GM18519 (cell line): ENCODE measurements around the gene TBC1D4.
A peak's percentile ranks its signal among the peaks of the same experiment; 100 is the strongest.

ENCODE experiments used
- ATAC-seq: cut with Tn5 transposase; IDR thresholded peaks from one replicate; pipeline ENCODE4 v1.9.1; 2021; ENCODE audit warnings: mild to moderate bottlenecking, moderate library complexity; ENCODE audit not compliant: unreplicated experiment, low FRiP score

Gene TBC1D4, protein sequence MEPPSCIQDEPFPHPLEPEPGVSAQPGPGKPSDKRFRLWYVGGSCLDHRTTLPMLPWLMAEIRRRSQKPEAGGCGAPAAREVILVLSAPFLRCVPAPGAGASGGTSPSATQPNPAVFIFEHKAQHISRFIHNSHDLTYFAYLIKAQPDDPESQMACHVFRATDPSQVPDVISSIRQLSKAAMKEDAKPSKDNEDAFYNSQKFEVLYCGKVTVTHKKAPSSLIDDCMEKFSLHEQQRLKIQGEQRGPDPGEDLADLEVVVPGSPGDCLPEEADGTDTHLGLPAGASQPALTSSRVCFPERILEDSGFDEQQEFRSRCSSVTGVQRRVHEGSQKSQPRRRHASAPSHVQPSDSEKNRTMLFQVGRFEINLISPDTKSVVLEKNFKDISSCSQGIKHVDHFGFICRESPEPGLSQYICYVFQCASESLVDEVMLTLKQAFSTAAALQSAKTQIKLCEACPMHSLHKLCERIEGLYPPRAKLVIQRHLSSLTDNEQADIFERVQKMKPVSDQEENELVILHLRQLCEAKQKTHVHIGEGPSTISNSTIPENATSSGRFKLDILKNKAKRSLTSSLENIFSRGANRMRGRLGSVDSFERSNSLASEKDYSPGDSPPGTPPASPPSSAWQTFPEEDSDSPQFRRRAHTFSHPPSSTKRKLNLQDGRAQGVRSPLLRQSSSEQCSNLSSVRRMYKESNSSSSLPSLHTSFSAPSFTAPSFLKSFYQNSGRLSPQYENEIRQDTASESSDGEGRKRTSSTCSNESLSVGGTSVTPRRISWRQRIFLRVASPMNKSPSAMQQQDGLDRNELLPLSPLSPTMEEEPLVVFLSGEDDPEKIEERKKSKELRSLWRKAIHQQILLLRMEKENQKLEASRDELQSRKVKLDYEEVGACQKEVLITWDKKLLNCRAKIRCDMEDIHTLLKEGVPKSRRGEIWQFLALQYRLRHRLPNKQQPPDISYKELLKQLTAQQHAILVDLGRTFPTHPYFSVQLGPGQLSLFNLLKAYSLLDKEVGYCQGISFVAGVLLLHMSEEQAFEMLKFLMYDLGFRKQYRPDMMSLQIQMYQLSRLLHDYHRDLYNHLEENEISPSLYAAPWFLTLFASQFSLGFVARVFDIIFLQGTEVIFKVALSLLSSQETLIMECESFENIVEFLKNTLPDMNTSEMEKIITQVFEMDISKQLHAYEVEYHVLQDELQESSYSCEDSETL (N-terminal part only)

DNA sequence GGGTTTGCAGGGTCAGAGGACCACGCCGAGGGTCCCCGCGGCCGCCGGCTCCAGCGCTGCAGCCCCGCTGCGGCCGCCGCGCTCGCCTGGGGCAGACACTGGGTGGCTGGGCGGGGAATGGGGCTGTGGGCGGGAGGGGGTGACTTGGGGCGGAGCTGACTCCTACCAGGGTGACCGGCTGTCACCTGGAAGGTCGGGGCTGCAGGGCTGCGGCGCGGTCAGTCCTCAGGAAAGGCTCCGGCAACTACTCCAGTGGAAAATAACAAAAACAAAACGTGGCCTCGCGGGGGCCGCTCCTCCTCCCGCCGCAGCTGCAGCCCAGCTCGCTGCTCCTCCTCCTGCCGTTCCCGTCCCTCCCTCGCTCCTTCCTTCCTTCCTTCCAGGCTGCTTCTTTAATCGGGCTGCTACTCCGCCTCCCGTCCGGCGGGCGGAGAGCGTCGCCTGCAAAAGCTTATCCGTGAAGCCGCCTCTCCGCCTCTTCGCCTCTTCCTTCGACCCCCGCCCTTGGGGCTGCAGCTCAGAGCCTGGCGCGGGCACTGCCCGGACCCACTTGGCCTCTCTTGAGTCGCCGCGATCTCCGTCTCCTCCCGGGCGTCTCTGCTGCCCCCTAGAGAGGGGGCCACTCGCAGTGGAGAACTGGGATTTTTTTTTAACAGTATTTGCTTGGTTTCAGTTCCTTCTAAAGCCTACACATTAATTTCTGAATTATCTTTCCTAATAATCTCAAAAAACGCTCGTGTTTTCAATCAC, at the start of gene TBC1D4:
TBC1D4 (minus strand) TSS at position 100 of the 750 bp plus-strand sequence. CDS start 402 bp downstream, outside the sequence.
- ATAC-seq, result peak; percentile 63

DNA sequence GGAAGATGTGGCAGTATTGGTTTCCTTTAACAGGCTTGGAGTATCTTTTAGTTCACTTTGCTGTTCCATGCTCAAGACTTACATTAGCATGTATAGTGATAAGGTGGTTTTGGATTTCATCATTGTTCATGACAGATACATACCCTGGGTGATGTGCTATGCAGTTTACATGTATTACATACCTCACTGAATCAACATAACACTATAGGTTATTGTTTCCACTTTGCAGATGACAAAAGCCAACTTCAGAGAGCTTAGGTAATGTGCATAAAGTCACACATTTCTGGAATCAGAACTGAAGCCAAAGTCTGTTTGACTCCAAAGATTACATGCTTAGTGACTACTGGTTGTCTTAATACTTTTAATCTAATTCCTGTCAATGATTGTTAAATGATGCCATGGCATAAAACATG, 48.6 kb upstream of the TBC1D4 start:
- no peak for ATAC-seq

DNA sequence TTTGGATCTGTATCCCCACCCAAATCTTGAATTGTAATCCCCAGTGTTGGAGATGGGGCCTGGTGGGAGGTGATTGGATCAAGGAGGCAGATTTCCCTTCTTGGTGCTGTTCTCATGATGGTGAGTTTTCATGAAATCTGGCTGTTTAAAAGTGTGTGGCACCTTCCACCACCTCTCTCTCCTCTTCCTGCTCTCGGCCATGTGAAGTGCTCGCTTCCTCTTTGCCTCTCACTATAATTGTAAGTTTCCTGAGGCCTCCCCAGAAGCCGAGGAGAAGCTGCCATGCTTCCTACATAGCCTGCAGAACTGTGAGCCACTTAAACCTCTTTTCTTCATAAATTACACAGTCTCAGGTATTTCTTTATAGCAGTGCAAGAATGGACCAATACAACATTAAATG, 40.0 kb upstream of the TBC1D4 start:
- no peak for ATAC-seq

DNA sequence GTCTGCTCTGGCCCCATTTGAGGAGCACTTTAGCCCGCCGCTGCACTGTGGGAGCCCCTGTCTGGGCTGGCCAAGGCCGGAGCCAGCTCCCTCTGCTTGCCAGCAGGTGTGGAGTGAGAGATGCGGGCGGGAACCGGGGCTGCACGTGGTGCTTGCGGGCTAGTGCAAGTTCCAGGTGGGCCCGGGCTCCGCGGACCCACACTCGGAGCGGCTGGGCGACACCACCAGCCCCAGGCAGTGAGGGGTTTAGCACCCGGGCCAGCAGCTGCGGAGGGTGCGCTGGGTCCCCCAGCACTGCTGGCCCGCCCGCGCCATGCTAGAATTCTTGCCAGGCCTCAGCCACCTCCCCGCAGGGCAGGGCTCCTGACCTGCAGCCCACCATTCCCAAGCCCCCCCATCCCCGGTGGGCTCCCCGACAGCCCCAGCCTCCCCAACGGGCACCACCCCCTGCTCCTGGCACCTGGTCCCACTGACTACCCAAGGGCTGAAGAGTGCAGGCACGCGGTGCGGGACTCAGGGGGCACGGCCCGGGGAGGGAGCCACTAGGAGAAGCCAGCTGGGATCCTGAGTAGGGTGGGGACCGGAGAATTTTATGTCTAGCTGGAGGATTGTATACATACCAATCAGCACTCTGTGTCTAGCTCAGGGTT, 36.6 kb upstream of the TBC1D4 start:
- ATAC-seq, result no peak

DNA sequence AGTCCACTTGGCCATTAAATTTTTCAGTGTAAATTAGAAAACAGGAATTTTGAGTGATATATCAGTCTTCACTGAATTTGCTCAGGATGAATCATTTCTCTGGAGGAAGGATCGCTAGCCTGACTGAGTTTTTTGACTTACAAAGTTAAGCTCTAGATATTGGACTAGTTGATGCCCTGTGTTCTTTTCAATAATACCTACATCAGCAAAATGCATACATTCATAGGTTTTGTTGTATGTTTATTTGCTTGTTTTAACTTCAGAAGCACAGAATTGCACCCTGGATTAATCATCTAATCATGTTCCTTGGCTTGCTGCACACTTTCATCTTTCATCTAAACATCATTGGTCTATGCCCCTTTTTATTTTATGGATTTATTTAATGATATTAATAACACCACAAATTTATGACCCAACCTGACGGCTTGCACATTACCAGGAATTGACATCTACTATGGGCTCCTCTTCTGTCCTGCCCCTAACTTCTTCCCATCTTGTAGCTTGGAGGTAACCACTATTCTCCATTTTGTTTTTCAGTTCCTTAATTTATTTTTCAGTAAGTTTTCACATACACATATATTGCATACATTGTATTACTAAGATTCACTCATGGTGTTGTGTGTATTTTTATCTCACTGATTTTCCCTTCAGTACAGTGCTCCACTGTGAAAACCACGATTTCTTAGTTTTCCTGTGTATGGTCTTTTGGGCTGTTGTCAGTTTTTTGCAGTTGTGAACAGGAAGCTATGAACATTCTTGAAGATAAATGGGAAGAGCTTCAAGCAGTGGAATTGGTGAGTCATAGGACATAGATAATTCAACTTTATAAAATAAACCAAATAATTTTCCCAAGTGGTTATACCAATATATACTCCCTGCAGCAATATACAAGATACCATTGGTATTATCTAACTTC, 32.4 kb upstream of the TBC1D4 start:
- ATAC-seq, result peak; percentile 36

DNA sequence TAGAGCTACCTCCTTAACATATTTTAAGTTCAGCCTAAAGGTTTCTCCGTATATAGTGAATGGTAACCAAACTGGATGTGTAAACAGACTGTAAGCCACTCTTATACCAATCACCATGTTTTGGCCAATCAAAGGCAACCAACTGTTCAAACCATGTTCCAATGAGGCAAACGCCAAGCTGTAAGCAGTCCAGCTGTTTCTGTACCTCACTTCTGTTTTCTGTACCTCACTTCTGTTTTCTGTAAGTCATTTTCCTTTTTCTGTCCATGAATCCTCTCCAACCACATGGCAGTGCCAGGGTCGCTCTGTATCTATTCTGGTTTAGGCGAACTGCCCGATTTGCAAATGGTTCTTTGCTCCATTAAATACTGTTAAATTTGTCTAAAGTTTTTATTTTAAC, 31.3 kb upstream of the TBC1D4 start:
- ATAC-seq, result no peak

DNA sequence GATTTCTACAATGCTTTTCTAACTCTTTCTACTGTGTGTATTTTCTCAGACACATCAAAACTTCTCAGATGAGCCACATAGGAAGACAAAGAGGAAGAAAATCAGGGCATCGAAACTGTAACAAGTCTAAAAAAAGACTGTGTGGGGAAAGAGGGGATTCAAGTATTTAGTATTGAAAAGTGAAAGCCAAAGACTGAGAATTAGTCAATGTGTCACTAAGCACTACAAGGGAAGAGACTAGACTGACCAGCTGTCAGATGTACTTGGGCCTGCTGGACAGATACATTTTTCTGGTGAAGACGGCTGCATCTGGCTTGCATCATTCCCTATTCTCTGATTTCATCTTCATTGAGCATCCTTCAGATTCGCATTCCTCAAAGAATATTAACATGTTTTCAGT, 30.3 kb upstream of the TBC1D4 start:
- ATAC-seq, result peak; percentile 88

DNA sequence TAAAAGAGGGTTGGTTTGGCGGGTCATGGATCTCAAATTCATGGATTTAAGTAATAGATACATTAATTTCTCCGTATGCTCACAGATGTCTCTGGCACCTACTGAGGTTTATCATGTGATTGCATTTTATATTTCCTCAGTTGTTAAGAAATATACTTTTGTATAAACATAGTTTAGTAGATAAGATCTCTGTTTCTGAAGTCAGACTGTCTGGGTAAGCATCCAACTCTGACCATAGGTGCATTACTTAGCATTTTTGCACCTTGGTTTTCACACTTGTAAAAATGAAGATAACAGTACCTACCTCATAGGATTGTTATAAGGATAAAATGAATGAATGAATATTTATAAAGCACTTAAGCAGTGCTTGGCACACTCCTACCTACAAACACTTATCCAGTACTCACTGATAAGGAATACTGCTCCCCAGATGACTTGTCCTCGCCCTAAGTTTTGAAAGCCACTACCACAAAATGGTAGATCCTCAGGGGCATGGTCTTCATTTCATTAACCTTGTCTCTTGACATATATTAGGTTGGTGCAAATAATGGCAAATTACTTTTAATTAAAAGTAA, 29.2 kb upstream of the TBC1D4 start:
- ATAC-seq, result no peak

DNA sequence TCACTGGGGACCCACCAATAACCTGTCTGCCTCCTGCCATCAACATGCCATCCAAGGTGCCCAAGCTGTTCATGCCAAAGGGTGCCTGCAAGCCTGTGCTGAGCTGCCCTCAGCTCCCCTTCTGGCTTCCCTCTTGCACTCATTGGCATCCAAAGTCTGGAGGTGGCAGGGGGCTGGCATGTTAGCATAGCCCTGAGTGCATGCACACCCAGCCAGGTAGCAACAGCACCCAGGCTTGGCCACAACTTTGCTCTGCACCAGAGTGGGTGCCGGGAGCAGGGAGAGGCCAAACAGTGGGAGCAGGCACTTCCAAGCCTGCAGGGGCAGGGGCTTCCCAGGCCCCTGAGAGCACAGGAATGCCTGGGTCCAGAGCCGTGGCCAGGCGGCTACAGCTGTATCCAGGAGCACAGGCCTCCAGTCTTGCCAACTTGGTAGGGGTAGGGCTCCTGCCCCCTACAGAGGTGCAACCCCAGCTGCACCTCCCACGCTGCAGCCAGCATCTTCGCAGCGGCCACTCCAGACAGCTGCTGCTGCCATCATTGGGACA, 26.1 kb upstream of the TBC1D4 start:
- ATAC-seq, result no peak

DNA sequence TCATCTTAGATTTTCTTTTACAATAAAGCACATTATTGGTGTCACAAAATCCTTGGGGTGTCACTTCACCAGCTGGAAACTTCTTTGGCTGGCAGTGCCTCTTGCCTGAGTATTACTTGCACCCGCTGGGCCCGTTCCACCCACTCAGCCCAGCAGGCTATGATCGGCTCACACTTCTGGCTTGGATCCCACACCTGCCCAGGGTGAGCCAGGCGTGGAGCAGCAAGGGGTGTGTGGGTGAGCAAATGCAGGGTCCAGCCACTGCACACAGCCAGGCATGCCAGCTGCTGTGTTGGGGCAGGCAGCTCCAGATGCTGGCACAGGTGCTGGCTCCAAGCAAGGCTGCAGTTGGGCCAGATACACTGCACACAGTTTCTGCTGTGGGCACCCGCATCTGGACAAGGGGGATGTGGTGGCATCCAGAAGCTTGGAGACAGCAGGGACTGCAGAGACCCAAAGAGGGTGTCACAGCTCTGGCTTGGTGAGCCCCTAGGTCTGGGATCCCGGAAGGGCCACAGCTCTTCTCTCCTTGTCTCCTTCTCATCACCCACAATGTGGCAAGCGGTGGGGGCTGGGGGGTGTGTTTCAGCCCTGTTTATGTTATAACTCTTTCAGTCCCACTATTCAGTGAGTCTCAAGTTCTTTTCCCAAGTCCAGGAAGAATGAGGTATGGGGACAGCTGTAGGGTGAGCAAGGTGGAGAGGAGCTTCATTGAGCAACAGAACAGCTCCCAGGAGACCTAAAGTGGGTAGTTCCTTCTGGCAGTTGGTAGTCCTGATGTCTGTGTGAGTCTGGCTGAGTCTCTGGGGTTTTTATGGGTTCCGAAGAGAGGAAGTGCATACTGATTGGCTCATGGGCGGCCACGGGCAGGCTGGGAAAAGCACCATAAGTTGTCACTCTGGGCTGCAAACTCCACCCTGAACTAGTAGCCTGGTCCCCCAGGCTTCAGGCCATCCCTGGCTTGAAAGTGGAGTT, 25.3 kb upstream of the TBC1D4 start:
- ATAC-seq, result no peak

DNA sequence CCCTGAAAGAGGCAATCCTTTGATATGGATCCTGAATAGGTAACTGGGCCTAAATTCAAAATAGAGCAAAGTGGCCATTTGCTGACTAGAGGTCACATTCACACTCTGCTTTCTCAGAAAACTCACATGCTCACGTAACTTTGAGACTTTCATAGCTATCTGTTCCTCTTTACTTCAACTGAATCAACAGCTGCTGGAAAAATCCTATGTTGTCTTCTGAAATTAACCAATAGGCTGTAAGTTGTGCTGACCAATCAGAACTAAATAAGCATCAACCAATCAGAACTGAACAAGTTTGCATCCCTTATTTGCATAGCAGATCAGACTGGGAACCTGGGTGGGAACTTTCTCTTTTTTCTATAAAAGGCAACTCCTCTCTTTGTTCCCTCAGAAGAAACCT, 24.0 kb upstream of the TBC1D4 start:
- no peak for ATAC-seq

DNA sequence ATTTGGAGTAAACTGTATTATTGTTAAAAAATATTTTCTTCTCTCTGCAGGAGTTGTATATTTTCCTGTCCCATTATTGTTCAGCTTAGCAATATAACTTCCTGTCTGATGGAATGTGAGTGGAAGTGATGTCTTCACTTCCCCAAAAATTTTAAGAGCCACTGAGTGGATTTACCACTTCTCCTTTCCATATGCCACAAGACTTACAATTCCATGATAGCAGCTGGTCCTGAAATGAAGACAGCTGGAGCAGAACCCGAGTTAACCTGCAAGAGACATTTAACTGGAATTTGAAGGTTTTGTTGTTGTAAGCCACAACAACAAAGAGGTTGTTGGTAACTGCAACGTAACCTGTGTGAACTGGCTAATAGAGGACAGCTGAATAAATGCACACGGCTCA, 23.4 kb upstream of the TBC1D4 start:
- no peak for ATAC-seq

DNA sequence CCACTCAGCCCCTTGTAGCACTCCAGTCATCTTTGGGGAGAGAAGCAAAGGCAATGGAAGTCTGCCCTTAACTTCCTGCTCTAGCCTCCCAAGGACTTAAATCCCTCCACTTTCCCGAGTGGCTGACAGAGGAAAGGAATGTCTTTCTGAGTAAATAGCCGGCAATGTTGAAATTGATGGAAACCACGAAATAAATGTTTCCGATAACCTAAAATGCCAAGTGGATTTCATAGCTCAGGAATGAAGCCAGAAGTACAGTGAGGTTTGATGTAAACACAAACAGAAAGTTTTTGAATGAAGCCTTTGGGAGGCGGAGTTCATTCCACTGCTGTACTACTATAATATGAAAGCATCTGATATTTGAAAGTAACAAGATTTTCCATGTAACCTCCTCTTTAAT, 14.0 kb upstream of the TBC1D4 start:
- no peak for ATAC-seq

DNA sequence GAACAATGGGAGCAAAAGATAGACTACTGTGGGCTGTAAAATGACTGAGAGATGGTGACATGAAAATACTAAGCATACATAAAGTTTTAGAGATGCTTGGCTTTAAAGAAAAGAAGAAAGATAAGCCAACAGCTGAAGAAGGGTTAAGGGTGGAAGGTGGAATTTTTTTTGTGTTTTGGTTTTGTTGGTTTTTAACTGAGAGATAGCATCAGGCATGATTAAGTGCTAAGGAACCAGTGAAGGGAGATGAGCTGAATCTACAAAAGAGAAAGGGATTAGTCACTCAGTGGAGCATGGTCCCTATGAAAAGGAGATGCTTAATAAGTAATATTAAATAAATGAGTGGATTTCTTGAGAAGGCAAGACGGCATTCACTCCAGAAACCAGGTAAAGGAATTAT, 12.5 kb upstream of the TBC1D4 start:
- no peak for ATAC-seq

DNA sequence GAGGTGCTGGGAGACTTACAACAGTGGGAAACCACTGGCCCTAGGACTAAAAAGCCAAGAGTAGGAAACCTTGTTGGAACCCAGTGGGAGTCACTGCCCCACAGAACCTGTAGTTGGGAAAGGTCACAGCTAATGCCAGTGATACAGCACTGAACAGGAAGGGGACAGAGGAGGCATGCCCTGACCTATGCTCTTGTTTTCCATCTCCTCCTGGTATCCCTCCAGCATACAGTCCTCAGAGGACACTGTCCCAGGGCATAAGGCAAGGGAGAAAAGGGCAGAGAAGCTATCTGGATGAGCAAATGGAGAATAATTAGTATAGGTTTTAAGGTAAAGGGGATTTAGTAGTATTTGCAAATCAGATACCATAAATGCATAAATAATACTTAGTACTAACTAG, 11.2 kb upstream of the TBC1D4 start:
- ATAC-seq, result no peak

DNA sequence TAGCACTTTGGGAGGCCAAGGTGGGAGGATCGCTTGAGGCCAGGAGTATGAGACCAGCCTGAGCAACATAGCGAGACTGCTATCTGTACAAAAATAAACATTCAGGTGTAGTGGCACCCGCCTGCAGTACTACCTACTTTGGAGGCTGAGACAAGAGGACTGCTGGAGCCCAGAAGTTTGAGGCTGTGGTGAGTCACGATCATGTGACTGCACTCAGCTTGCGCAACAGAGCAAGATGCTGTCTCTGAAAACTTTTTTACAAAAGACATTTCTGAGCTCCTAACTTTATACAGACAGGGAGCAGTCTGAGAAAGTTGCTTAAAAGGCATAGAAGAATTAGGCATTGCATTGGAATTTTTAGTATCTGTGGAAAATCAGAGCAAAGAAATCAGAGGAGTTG, 10.4 kb upstream of the TBC1D4 start:
- no peak for ATAC-seq

DNA sequence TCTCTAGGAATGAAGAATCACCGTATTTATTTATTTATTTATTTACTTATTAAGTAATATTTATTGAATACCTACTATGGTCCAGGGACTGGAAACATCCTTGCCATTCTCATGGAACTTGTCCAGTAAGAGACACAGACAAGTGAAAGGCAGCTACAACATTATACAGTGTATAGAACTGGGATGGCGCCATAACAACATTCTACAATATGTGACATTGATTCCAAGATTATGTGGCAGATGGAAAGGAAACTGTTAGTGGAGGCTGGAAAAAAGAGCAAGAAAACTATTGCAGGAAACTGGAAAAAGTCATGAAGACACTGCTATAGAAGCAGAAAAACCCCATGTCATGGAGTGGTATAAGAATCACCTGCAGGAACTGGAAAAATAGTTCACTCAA, 9.4 kb upstream of the TBC1D4 start:
- ATAC-seq, result no peak
